Activated CD8-positive, alpha-beta T cell treated with anti-CD3 and anti-CD28 coated beads for 36 hours (primary cell): Measurements from ENCODE around the gene TMEM82. TPM values are rescaled to one million over a fixed set of nuclear protein-coding genes. Genes with fewer than 3 reads are reported as not detected.

Experiments
- ATAC-seq: fragments of 200-7000 bp; cut with Tn5 transposase; one replicate; pipeline ENCODE4 v1.10.0; 2021; ENCODE audit warnings: mild to moderate bottlenecking, moderate library complexity
- CTCF ChIA-PET: fragments of 350-600 bp; sonication (Branson Sonifier 250); formaldehyde crosslinking; loops from one replicate; lab custom pipeline; 2021; ENCODE audit warnings: antibody characterized with exemption; lab: Charles Lee
- POLR2A ChIA-PET: fragments of 350-600 bp; sonication (Branson Sonifier 250); formaldehyde crosslinking; loops from one replicate; lab custom pipeline; 2021; ENCODE audit warnings: antibody characterized with exemption; lab: Charles Lee
- DNase-seq: peaks from one replicate; pipeline ENCODE4 v3.0.0-alpha.2; 2020
- H3K27ac Mint-ChIP-seq: one replicate; pipeline ENCODE4 v1.8.0; 2021; ENCODE audit warnings: mild to moderate bottlenecking, mixed read lengths
- H3K27me3 Mint-ChIP-seq: one replicate; pipeline ENCODE4 v1.8.0; 2021; ENCODE audit warnings: mixed read lengths
- H3K36me3 Mint-ChIP-seq: one replicate; pipeline ENCODE4 v1.8.0; 2021; ENCODE audit warnings: low read depth, mixed read lengths
- H3K4me1 Mint-ChIP-seq: one replicate; pipeline ENCODE4 v1.8.0; 2021; ENCODE audit warnings: low read depth, mixed read lengths
- H3K4me3 Mint-ChIP-seq: one replicate; pipeline ENCODE4 v1.8.0; 2021; ENCODE audit warnings: mild to moderate bottlenecking, moderate library complexity, mixed read lengths
- H3K9me3 Mint-ChIP-seq: one replicate; pipeline ENCODE4 v1.8.0; 2021; ENCODE audit warnings: mixed read lengths
- CTCF ChIP-seq: fragments of 200-600 bp; IDR thresholded peaks from one replicate; pipeline ENCODE4 v1.8.0; 2022; ENCODE audit warnings: antibody characterized with exemption, mild to moderate bottlenecking
- intact Hi-C: fragments of 100-400 bp; cut with micrococcal nuclease; formaldehyde crosslinking; loops from one replicate; pipeline ENCODE4 v1.10.0; 2022
- total RNA-seq, 2 experiments: library from RNA; stranded (reverse); gene quantifications; one replicate each; pipeline ENCODE4 v1.2.3, GENCODE V29; 2021

Gene TMEM82
- total RNA-seq, 2 experiments from 2014 or later: not detected

DNA sequence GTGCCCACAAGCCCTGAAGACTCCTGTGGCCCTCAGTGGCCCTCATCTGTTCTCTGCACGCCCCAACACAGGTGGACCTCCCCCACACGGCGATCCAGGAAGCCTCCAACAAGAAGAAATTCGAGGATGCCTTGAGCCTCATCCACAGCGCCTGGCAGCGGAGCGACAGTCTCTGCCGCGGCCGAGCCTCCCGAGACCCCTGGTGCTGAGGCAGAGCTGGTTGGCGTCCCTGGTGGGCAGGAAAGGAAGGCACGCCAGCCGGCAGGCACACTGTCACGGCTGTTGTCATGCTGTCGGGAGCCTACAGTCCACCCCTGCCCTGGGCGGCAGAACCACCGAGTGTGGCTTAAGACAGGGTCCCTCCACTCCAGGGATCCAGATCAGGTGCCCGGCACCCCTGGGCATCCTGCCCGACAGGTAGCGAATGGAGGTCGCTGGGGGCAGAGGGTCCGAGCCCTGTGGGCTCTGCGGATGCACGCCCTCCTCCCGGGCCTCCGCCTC lies 8.5 kb upstream of the TMEM82 start:
- H3K9me3 Mint-ChIP-seq: no peaks in the 10 kb centered on the region
- H3K4me1 Mint-ChIP-seq: no peaks in the 10 kb centered on the region
- H3K27ac Mint-ChIP-seq: no peak overlapping the region
- no peak for TF ChIP-seq CTCF
- intact Hi-C loops: no loop called here
- CTCF ChIA-PET: no interaction called here
- peaks cover 8% of the 10 kb centered on the region for H3K36me3 Mint-ChIP-seq
- no peak overlapping the region for H3K4me3 Mint-ChIP-seq
- POLR2A ChIA-PET: no interaction called here
- ATAC-seq: no peak
- H3K27me3 Mint-ChIP-seq: no peaks in the 10 kb centered on the region
- DNase-seq: no peak

DNA sequence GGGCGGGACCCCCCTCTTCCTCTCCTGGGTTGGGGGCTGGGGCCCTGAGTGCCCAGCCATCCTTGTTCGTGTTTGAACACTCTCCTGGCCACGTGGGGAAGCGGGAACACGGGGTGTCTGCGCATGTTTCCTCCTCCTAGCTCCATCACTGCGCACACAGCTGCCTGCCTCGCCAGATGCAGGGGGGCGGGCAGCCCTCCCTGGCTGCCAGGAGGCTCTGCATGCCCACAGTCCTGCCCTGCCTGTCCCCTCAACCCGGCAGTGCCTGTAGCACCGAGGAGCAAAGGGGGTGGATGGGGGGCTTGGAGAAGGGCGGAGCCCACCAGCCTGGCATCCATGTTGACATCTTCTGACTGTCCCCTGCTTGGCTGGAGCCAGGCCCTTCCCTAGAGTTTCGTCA lies 8.0 kb upstream of the TMEM82 start:
- intact Hi-C loops: no loop called here
- H3K4me3 Mint-ChIP-seq: no peak overlapping the region
- H3K27me3 Mint-ChIP-seq: no peaks in the 10 kb centered on the region
- ChIA-PET POLR2A (no interaction called here), CTCF (no interaction called here)
- ATAC-seq: no peak
- no peak for TF ChIP-seq CTCF
- H3K36me3 Mint-ChIP-seq: peaks cover 8% of the 10 kb centered on the region
- DNase-seq: no peak
- H3K4me1 Mint-ChIP-seq: no peaks in the 10 kb centered on the region
- H3K27ac Mint-ChIP-seq: no peak overlapping the region
- no peaks in the 10 kb centered on the region for H3K9me3 Mint-ChIP-seq

DNA sequence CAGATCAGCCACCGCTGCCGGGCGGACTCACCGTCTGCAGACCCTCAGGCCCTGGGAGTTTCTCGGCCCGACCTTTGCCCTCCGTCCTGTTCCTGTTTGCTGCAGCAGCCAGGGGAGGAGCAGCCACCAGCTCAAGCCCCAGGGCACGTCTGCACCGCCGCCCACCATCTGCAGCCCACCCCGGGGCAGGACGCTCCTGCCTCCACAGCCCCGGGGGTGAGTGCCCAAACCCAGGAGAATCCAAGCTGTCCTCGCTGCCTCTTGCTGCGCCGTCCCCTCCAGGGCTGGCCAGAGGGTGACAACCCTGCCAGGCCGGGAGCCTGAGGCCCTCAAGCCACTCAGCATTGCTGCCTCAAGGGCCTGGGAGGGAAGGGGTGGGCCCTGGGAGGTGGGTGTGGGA lies 7.4 kb upstream of the TMEM82 start:
- H3K4me3 Mint-ChIP-seq: no peak overlapping the region
- peaks cover 4% of the 10 kb centered on the region for H3K36me3 Mint-ChIP-seq
- H3K27me3 Mint-ChIP-seq: no peaks in the 10 kb centered on the region
- ChIA-PET CTCF (interaction anchor here (0.7 kb wide), 1 partner anchor 269 kb away, joined by 4 read pairs; the partner anchor contains the start of gene SRARP), POLR2A (no interaction called here)
- no peaks in the 10 kb centered on the region for H3K9me3 Mint-ChIP-seq
- no peak for TF ChIP-seq CTCF
- intact Hi-C loops: no loop called here
- H3K27ac Mint-ChIP-seq: no peak overlapping the region
- ATAC-seq (no peak), DNase-seq (no peak)
- H3K4me1 Mint-ChIP-seq: no peaks in the 10 kb centered on the region

GRCh38 chr1:15735304-15736037 lies 6.8 kb upstream of the TMEM82 start:
- H3K9me3 Mint-ChIP-seq: no peaks in the 10 kb centered on the region
- ChIA-PET CTCF (interaction anchor here (0.7 to 1.0 kb wide), 2 partner anchors 203 to 269 kb away, joined by 3 to 4 read pairs; partner anchors contain the start of gene SRARP), POLR2A (no interaction called here)
- no peaks in the 10 kb centered on the region for H3K4me1 Mint-ChIP-seq
- TF ChIP-seq CTCF: no peak
- H3K36me3 Mint-ChIP-seq: peaks cover 4% of the 10 kb centered on the region
- H3K27me3 Mint-ChIP-seq: no peaks in the 10 kb centered on the region
- no peak for ATAC-seq
- intact Hi-C loops: no loop called here
- DNase-seq: no peak
- H3K4me3 Mint-ChIP-seq: no peak overlapping the region
- H3K27ac Mint-ChIP-seq: no peak overlapping the region
